ENCODE results near the gene SYCE1L. TPM values are rescaled to one million over a fixed set of nuclear protein-coding genes. Genes with fewer than 3 reads are reported as not detected.
A peak's percentile ranks its signal among the peaks of the same experiment; 100 is the strongest.

Gene SYCE1L
- total RNA-seq, 1 donor from 2014 or later = 3.9 TPM

DNA sequence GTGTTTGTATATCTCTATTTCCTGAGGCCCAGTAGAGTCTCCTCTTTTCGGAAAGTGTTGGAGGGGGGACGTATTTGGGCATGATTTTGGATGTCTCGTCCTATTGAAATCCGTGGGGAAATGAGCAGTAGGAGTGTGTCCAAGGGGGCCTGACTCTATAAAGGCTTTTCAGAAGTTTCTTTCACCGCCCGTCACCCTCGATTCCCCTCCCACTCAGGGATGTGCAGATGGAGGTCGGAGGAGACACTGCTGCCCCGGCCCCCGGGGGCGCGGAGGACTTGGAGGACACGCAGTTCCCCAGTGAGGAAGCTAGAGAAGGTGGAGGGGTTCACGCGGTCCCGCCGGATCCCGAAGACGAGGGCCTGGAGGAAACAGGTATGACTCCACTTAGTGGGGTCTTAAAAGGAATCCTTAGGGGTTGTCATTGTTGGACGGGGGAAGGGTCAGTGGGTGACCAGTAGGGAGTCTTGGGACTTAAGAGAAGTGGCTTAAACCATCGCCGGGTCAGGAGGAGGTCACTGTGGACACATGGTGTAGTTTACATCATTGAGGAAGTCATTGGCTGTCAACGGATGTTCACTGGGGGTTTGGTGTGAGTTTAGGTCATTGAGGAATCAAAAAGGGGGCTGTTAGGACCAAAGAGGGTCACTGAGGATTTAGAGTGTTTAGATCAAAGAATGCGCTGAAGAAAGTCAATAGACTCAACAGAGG is 7.8 kb upstream of the SYCE1L start:
- peak overlapping the region; percentile 92 for H3K4me3 Mint-ChIP-seq (ENCODE audit: unreplicated experiment)
- H3K27ac Mint-ChIP-seq (ENCODE audit: unreplicated experiment) = peak overlapping the region; percentile 99
- no peaks in the 10 kb centered on the region for H3K9me3 Mint-ChIP-seq (ENCODE audit: low read depth)

DNA sequence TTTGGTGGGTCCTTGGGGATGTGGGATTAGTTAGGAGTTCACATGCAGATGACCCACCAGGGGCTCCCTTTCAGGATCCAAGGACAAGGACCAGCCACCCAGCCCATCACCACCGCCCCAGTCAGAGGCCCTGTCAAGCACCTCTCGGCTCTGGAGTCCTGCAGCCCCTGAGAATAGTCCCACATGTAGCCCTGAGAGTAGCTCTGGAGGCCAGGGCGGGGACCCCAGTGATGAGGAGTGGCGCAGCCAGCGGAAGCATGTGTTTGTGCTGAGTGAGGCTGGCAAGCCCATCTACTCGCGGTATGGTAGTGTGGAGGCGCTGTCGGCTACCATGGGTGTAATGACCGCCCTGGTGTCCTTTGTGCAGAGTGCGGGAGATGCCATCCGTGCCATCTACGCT is 5.8 kb upstream of the SYCE1L start:
- Mint-ChIP-seq H3K27ac (ENCODE audit: unreplicated experiment) (no peak overlapping the region), H3K4me1 (ENCODE audit: low read depth) (peaks cover 23% of the 10 kb centered on the region), H3K4me3 (ENCODE audit: unreplicated experiment) (no peak overlapping the region), H3K9me3 (ENCODE audit: low read depth) (no peaks in the 10 kb centered on the region), H3K27me3 (ENCODE audit: low read depth) (no peaks in the 10 kb centered on the region), H3K36me3 (ENCODE audit: low read depth) (peaks cover 20% of the 10 kb centered on the region)
- DNase-seq (ENCODE audit: low spot score) = no peak
- TF ChIP-seq, protein P1, sequence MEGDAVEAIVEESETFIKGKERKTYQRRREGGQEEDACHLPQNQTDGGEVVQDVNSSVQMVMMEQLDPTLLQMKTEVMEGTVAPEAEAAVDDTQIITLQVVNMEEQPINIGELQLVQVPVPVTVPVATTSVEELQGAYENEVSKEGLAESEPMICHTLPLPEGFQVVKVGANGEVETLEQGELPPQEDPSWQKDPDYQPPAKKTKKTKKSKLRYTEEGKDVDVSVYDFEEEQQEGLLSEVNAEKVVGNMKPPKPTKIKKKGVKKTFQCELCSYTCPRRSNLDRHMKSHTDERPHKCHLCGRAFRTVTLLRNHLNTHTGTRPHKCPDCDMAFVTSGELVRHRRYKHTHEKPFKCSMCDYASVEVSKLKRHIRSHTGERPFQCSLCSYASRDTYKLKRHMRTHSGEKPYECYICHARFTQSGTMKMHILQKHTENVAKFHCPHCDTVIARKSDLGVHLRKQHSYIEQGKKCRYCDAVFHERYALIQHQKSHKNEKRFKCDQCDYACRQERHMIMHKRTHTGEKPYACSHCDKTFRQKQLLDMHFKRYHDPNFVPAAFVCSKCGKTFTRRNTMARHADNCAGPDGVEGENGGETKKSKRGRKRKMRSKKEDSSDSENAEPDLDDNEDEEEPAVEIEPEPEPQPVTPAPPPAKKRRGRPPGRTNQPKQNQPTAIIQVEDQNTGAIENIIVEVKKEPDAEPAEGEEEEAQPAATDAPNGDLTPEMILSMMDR (IDR thresholded peaks at IDR 0.05) = no peak

More for the DNA sequence above, 7.8 kb upstream of the SYCE1L start:
- H3K4me1 Mint-ChIP-seq (ENCODE audit: low read depth) = peaks cover 23% of the 10 kb centered on the region
- TF ChIP-seq, protein P1 (IDR thresholded peaks at IDR 0.05) = peak; percentile 6
- peaks cover 10% of the 10 kb centered on the region for H3K36me3 Mint-ChIP-seq (ENCODE audit: low read depth)
- no peaks in the 10 kb centered on the region for H3K27me3 Mint-ChIP-seq (ENCODE audit: low read depth)
- DNase-seq (ENCODE audit: low spot score) = no peak

DNA sequence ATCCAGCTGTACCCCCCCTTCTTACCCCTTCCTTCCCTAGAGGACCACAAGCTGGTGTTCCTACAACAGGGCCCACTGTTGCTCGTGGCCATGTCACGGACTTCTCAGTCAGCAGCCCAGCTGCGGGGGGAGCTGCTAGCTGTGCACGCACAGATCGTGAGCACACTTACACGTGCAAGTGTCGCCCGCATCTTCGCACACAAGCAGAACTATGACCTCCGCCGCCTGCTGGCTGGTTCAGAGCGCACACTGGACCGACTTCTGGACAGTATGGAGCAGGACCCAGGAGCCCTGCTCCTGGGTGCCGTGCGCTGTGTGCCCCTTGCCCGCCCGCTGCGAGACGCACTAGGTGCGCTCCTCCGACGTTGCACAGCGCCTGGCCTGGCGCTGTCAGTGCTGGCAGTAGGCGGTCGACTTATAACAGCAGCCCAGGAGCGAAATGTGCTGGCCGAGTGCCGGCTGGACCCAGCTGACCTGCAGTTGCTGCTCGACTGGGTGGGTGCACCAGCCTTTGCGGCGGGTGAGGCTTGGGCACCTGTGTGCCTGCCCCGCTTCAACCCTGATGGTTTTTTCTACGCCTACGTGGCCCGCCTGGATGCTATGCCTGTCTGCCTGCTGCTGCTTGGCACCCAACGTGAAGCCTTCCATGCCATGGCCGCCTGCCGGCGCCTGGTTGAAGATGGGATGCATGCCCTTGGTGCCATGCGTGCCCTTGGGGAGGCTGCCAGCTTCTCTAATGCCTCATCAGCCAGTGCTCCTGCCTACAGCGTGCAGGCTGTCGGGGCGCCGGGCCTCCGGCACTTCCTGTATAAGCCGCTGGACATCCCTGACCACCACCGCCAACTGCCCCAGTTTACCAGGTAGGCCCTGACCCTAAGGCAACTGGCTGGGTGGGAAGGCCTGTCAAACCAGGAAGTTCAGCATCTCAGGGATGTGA is 4.6 kb upstream of the SYCE1L start:
- Mint-ChIP-seq H3K27me3 (ENCODE audit: low read depth) (no peaks in the 10 kb centered on the region), H3K36me3 (ENCODE audit: low read depth) (peaks cover 20% of the 10 kb centered on the region)

DNA sequence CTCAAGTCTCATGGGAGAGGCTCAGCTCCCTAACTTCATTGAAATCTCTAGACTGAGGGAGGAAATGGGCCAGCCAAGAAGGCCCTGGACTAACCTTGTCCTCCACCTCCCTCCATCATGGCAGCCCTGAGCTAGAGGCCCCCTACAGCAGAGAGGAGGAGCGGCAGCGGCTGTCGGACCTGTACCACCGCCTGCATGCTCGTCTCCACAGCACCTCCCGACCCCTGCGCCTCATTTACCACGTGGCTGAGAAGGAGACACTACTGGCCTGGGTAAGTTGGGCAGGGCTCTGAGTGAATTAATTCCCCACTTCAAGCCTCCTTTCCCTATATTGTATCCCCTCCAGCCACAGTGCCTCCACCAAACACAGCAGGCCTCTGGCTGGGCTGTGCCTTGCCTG is 3.8 kb upstream of the SYCE1L start:
- Mint-ChIP-seq H3K36me3 (ENCODE audit: low read depth) (peaks cover 22% of the 10 kb centered on the region), H3K4me3 (ENCODE audit: unreplicated experiment) (no peak overlapping the region), H3K27ac (ENCODE audit: unreplicated experiment) (no peak overlapping the region), H3K9me3 (ENCODE audit: low read depth) (no peaks in the 10 kb centered on the region), H3K4me1 (ENCODE audit: low read depth) (peaks cover 23% of the 10 kb centered on the region), H3K27me3 (ENCODE audit: low read depth) (no peaks in the 10 kb centered on the region)
- TF ChIP-seq, protein P1 (IDR thresholded peaks at IDR 0.05) = no peak
- DNase-seq (ENCODE audit: low spot score) = no peak

More for the DNA sequence above, 4.6 kb upstream of the SYCE1L start:
- TF ChIP-seq, protein P1 (IDR thresholded peaks at IDR 0.05) = no peak
- Mint-ChIP-seq H3K9me3 (ENCODE audit: low read depth) (no peaks in the 10 kb centered on the region), H3K27ac (ENCODE audit: unreplicated experiment) (no peak overlapping the region), H3K4me3 (ENCODE audit: unreplicated experiment) (no peak overlapping the region), H3K4me1 (ENCODE audit: low read depth) (peaks cover 23% of the 10 kb centered on the region)
- peak; percentile 93 for DNase-seq (ENCODE audit: low spot score)

DNA sequence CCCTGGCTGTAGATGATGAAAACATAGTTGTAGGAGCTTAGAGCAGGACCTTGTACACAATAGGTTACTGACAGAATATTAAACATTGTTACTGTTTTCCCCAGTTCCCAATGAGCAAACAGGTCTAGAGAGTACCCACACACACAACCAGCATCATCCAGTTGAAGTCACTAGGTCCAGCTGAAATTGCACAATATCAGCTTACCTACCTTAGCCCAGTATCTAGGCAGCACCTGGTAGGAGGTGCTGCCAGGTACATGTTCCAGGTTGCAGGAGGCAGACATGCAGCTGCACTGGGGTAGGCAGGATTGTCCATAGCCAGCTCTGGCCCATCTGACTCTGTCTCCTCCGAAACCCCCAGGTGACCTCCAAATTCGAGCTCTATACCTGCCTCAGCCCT is 1.5 kb upstream of the SYCE1L start:
- Mint-ChIP-seq H3K27me3 (ENCODE audit: low read depth) (no peaks in the 10 kb centered on the region), H3K4me1 (ENCODE audit: low read depth) (peaks cover 4% of the 10 kb centered on the region)

More for the DNA sequence above, 1.5 kb upstream of the SYCE1L start:
- no peak overlapping the region for H3K27ac Mint-ChIP-seq (ENCODE audit: unreplicated experiment)
- DNase-seq (ENCODE audit: low spot score) = no peak
- TF ChIP-seq, protein P1 (IDR thresholded peaks at IDR 0.05) = no peak
- no peaks in the 10 kb centered on the region for H3K9me3 Mint-ChIP-seq (ENCODE audit: low read depth)
- peaks cover 26% of the 10 kb centered on the region for H3K36me3 Mint-ChIP-seq (ENCODE audit: low read depth)
- H3K4me3 Mint-ChIP-seq (ENCODE audit: unreplicated experiment) = no peak overlapping the region

Data from chondrocyte (in vitro differentiated cells).